ENCODE measurements around the gene FGFR3. TPM values are rescaled to one million over a fixed set of nuclear protein-coding genes. Genes with fewer than 3 reads are reported as not detected.
A peak's percentile ranks its signal among the peaks of the same experiment; 100 is the strongest.

Gene FGFR3
- total and polyA plus RNA-seq, 10 of the 15 experiments (the other 5 are each of a cell fraction or from before 2014, with no cell fraction given): 0.05 to 0.33 (median 0.18) TPM; not detected in 6

DNA sequence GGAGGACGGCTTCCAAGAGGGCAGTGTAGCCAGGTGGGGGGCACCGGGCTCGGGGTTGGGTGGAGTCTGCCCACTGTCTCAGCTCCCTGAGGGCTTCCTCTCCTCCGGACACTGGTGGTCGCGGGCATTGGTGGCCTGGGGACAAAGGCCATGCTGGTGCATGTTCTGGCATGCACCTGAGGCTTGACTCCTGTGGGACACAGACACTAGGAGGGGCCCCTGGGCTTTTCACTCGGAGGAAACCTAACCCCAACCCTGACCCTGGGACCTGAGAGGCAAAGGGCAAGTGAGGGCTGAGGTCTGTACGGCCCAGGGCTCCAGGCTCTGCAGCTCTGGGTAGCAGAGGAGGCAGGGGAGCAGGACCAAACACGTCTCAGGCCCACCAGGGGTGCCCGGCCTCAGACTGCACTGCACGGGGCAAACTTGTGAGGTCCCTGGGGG is 22.3 kb upstream of the FGFR3 start (continued):
- TF ChIP-seq, protein P1, sequence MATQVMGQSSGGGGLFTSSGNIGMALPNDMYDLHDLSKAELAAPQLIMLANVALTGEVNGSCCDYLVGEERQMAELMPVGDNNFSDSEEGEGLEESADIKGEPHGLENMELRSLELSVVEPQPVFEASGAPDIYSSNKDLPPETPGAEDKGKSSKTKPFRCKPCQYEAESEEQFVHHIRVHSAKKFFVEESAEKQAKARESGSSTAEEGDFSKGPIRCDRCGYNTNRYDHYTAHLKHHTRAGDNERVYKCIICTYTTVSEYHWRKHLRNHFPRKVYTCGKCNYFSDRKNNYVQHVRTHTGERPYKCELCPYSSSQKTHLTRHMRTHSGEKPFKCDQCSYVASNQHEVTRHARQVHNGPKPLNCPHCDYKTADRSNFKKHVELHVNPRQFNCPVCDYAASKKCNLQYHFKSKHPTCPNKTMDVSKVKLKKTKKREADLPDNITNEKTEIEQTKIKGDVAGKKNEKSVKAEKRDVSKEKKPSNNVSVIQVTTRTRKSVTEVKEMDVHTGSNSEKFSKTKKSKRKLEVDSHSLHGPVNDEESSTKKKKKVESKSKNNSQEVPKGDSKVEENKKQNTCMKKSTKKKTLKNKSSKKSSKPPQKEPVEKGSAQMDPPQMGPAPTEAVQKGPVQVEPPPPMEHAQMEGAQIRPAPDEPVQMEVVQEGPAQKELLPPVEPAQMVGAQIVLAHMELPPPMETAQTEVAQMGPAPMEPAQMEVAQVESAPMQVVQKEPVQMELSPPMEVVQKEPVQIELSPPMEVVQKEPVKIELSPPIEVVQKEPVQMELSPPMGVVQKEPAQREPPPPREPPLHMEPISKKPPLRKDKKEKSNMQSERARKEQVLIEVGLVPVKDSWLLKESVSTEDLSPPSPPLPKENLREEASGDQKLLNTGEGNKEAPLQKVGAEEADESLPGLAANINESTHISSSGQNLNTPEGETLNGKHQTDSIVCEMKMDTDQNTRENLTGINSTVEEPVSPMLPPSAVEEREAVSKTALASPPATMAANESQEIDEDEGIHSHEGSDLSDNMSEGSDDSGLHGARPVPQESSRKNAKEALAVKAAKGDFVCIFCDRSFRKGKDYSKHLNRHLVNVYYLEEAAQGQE (IDR thresholded peaks at IDR 0.05; ENCODE audit: low read depth, low read length): no peak
- TF ChIP-seq NFIC (IDR thresholded peaks at IDR 0.05; ENCODE audit: low read depth, low read length) (no peak), SREBF2 (IDR thresholded peaks at IDR 0.05; ENCODE audit: low read length) (no peak)

DNA sequence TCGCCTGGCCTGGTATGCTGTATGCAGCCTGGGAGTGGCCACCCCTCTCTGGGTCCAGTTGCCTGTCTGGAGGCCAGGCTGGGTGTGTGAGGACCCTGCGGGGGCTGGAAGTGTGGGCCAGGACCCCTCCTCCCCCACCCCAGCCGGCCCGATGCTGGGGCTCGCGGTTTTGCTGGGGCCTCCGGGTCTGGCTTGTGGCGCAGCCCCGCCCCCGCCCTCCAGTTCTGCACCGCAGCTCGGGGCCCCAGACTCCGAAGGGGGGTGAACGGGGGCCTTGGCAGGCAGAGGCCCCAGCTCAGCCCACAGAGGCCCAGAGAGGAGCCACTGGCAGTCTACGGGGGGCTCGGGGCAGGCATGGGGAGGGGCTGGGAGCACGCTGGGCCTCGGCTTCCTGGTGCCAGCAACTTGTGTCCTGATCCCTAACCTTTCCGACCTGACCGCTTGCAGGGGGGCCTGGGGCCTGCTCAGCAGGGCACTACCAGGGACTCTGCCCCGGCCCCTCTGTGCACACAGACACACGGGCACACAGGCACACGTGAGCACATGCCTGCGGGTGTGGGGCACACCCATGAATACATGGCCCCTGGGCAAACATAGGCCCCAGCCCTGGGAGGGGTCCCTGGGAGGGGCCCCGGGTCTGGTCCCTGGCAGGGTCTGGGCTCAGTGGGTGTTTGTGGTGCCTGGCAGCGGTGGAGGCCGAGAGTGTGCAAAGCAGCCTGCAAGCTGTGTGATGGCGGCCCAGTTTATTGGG is 21.4 kb upstream of the FGFR3 start:
- ChIA-PET RAD21 (ENCODE audit: unreplicated experiment) (no interaction called here), CTCF (no interaction called here), POLR2A (no interaction called here), SMC1A (ENCODE audit: uncharacterized antibody, unreplicated experiment) (no interaction called here)
- no peak overlapping the region; the same call in 1 of the 2 replicates for H2AFZ ChIP-seq (ENCODE audit: control insufficient read depth, low read depth, low read length)
- no peaks in the 10 kb centered on the region for H3K79me2 ChIP-seq (ENCODE audit: control insufficient read depth, insufficient read depth, low read length)
- no peaks in the 10 kb centered on the region for H3K9me3 ChIP-seq (replicated peaks; ENCODE audit: control insufficient read depth, insufficient read depth, low read length)
- DNase-seq (ENCODE audit: low read depth, low spot score) (no peak), FAIRE-seq (no peak), ATAC-seq (peak; percentile 44)
- H3K4me2 ChIP-seq (ENCODE audit: control insufficient read depth, insufficient read depth): peak overlapping the region; percentile 55; the same call in 1 of the 2 replicates
- H3K36me3 ChIP-seq (ENCODE audit: control insufficient read depth in 2 of 2, insufficient read depth in 2 of 2, low read length in 1 of 2): no peaks in the 10 kb centered on the region
- no peak overlapping the region for H3K9ac ChIP-seq (ENCODE audit: control insufficient read depth, insufficient read depth, low read length)
- peaks cover 9% of the 10 kb centered on the region for H3K4me1 ChIP-seq (ENCODE audit: control insufficient read depth, insufficient read depth, low read length)
- H3K27me3 ChIP-seq (replicated peaks in 1 of 2; ENCODE audit: control insufficient read depth in 2 of 2, insufficient read depth in 2 of 2, low read length in 1 of 2): peaks cover 3% of the 10 kb centered on the region in 2 experiments; a peak in 3 of 4 replicates
- H3K27ac ChIP-seq (ENCODE audit: control insufficient read depth, insufficient read depth): no peak overlapping the region
- no peaks in the 10 kb centered on the region for H4K20me1 ChIP-seq (ENCODE audit: control insufficient read depth, insufficient read depth)
- in situ Hi-C loops (cut with MboI): no loop called here
- intact Hi-C loops (cut with micrococcal nuclease; ENCODE audit: unreplicated experiment): no loop called here
- 10% methylated on average over 26 of the region's 28 CpGs for WGBS (ENCODE audit: insufficient coverage, insufficient replicate concordance, low lambda C conversion rate, missing lambda C conversion rate)
- no TSS peak for BruUV-seq (replicated peaks)
- TF ChIP-seq EGR1 (IDR thresholded peaks at IDR 0.05; ENCODE audit: borderline replicate concordance in 1 of 2, low read depth in 2 of 2, low read length in 2 of 2) (peak in 1 of 2 experiments; percentile 64; a peak in 1 of 3 replicates), POLR2AphosphoS5 (IDR thresholded peaks at IDR 0.05; ENCODE audit: low read length) (no peak), RUNX3 (IDR thresholded peaks at IDR 0.05; ENCODE audit: low read length) (peak; percentile 69)
- H3K4me3 ChIP-seq: no peak overlapping the region
